HG02610 (cell line): ENCODE results near the gene FABP6.

Experiments
- ATAC-seq: cut with Tn5 transposase; IDR thresholded peaks from one replicate; pipeline ENCODE4 v1.9.1; 2021; ENCODE audit warnings: mild to moderate bottlenecking, moderate library complexity; ENCODE audit not compliant: unreplicated experiment

Gene FABP6

GRCh38 chr5:160287378-160288051 is 58.2 kb downstream of the FABP6 start:
- no peak for ATAC-seq
